ENCODE measurements around the gene PDIA5.

The PDIA5 gene

DNA sequence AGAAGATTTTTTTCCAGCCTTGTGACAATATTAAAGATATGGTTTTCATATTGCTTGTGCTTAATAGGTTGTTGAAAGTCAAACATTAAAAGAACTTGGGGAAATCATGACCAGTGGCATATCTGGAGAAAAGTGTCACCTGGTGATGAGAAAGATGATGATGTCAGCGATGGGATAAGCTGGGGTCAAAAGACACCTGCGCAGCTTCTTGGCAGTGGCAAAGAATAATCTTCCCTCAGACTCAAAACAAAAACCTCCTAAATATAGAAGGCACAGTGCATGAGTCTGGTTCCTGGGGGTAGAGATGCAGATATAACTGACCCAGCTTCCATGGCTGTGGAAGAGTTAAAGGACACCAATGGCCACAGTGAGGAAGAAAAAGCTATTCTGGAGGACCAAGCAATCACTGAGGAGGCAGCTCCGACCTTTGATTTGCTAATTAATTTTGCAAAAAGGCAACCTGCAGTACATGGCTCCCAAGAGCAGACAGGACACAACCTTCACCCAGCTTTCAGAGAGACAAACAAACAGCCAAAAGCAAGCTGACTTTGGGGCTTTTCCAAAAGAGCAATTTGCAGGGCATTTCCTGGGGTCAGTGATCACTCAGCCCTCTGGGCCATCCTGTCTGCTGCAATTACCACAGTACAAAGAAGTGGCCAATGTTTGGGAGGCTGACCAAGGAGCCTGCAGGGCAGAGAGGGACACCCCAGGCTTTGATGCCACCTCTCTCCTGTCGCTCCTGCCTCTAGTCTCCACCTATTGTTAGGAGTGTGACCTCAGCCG lies 21.7 kb upstream of the PDIA5 start:
- TF ChIP-seq CTCF (IDR thresholded peaks at IDR 0.05): no peak

GRCh38 chr3:123046262-123047061 lies 20.4 kb upstream of the PDIA5 start:
- TF ChIP-seq CTCF (IDR thresholded peaks at IDR 0.05): no peak

DNA sequence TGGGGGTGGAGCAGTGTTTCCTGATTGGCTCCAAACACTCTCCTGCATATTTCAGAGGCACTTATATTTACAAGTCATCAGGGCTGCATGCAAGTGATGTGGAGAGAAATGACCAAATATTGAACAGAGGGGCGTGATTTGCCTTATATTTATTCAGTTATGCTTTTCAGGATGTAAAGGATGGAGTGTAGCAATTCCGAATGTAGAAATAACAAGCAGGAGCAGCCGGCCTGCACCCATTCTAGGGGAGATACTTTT lies 19.8 kb upstream of the PDIA5 start:
- TF ChIP-seq CTCF (IDR thresholded peaks at IDR 0.05): no peak

- no peak for TF ChIP-seq CTCF (IDR thresholded peaks at IDR 0.05)
Observed at GRCh38 chr3:123048480-123049237, 18.2 kb upstream of the PDIA5 start.

DNA sequence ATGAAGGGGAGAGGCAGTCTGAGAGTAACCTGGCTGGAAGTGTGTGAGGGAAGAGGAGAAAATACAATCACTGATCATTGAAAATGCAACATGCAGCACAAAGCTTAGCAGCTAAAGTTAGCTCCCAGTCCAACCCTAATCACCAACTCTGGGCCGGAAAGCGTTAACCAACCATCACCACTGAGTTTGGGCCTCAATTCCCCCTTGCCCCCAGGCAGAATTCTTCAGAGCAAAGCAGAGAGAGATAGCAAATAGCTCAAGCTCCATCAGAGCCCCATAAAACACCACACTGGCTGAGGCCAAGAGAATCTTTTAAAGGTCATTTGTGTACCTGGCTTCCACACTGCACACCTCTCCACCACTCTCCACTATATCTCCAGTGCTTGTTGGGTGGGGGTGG lies 16.2 kb upstream of the PDIA5 start:
- no peak for TF ChIP-seq CTCF (IDR thresholded peaks at IDR 0.05)

GRCh38 chr3:123053107-123053506 lies 13.7 kb upstream of the PDIA5 start:
- no peak for TF ChIP-seq CTCF (IDR thresholded peaks at IDR 0.05)

DNA sequence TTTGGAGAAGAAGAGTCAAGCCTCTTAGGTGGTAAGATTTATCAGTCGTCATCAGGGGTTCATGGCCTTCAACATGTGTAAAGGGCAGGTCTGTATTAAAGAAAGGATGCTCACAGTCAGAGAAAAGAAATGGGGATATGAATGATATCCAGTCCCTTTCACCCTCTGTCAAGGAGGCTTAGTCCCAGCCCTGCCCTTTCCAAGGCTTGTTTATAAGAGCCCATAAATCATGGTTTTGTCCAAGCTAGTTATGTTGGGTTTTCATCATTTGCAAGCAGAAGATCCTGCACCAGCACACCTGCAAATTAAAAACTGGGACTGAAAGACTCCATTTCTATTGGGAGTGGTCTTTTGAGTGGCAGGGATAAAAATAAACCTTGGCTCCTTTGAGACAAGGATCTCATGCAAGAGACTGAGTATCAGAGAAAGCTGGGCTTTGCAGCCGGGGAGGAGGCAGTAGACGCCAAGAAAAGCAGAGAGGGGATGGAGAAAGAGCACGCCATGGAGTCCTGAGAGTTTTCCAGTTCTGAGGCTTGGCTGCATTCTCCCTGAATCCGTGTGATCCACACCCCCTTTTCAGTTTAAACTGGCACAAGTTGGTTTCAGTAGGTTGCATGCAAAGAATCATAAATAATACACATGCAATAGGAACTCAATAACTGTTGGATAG lies 12.6 kb upstream of the PDIA5 start:
- TF ChIP-seq CTCF (IDR thresholded peaks at IDR 0.05): no peak
